Upper lobe of left lung (tissue), 4 donors: ENCODE results near the gene PIK3R6.

Source experiments
- EP300 ChIP-seq, 4 donors: sonication (generic); formaldehyde crosslinking; IDR thresholded peaks; one replicate each; pipeline ENCODE4 v1.5.1; 2017; ENCODE audit warnings: antibody characterized with exemption in 4 of 4, control low read depth in 2 of 4
- POLR2AphosphoS5 ChIP-seq, 2 donors: sonication (generic); formaldehyde crosslinking; IDR thresholded peaks; one replicate each; pipeline ENCODE4 v1.5.1; 2017; ENCODE audit warnings: antibody characterized with exemption in 2 of 2
- TF ChIP-seq, protein P1 (sequence below), 6 experiments: fragments of 450-650 bp in 4 of 6; fragments of 200-600 bp in 2 of 6; sonication (generic) in 2 of 6; IDR thresholded peaks; one replicate each; pipeline ENCODE4 v1.5.1; 2016 to 2019; ENCODE audit warnings: antibody characterized with exemption in 6 of 6

DNA sequence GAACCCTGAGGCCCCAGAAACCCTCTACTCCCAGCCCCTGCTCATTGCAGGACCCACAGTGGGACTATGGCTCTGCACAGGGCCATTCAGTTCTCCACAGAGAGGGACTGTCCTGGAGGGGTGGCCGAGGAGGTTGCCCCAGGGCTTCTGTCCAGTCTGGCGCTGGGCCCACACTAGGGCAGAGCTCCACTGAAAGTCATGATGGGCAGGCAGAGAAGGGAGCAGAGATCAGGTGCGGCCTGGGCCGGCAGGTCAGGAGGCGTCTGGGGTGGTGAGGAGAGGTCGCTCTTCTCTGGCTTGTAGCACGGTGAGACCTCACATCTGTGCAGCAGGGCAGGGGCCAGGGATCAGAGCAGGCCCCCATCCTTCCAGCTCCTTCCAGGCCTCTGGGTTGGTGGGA is 13.0 kb upstream of the PIK3R6 start:
- TF ChIP-seq, protein P1, sequence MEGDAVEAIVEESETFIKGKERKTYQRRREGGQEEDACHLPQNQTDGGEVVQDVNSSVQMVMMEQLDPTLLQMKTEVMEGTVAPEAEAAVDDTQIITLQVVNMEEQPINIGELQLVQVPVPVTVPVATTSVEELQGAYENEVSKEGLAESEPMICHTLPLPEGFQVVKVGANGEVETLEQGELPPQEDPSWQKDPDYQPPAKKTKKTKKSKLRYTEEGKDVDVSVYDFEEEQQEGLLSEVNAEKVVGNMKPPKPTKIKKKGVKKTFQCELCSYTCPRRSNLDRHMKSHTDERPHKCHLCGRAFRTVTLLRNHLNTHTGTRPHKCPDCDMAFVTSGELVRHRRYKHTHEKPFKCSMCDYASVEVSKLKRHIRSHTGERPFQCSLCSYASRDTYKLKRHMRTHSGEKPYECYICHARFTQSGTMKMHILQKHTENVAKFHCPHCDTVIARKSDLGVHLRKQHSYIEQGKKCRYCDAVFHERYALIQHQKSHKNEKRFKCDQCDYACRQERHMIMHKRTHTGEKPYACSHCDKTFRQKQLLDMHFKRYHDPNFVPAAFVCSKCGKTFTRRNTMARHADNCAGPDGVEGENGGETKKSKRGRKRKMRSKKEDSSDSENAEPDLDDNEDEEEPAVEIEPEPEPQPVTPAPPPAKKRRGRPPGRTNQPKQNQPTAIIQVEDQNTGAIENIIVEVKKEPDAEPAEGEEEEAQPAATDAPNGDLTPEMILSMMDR (IDR thresholded peaks at IDR 0.05), result no peak
- TF ChIP-seq POLR2AphosphoS5 (IDR thresholded peaks at IDR 0.05), result no peak
- TF ChIP-seq EP300 (IDR thresholded peaks at IDR 0.05), result no peak
